ENCODE data around the gene XPNPEP2. TPM values are rescaled to one million over a fixed set of nuclear protein-coding genes. Genes with fewer than 3 reads are reported as not detected.

The XPNPEP2 gene
- total and polyA plus RNA-seq, 4 donors, result 0.19 to 23.0 (median 4.9) TPM

GRCh38 chrX:129773649-129774458 lies 35.1 kb downstream of the XPNPEP2 start:
- H3K9me3 ChIP-seq (ENCODE audit: control insufficient read depth in 4 of 4, low read length in 3 of 4), result no peaks in the 10 kb centered on the region
- TF ChIP-seq SP1 (IDR thresholded peaks at IDR 0.05) (peak; percentile 50), ATF3 (IDR thresholded peaks at IDR 0.05) (peak; percentile 39), HNF4A (conservative IDR thresholded peaks at IDR 0.05) (peak; percentile 68), RXRA (IDR thresholded peaks at IDR 0.05) (peak in 1 of 2 donors; percentile 31), EGR1 (IDR thresholded peaks at IDR 0.05; ENCODE audit: low read depth in 2 of 2) (no peak), JUND (IDR thresholded peaks at IDR 0.05) (peak in 1 of 2 donors; percentile 44)
- H3K4me3 ChIP-seq (ENCODE audit: low read depth in 1 of 3, low read length in 3 of 3), result no peak overlapping the region
- H3K36me3 ChIP-seq (ENCODE audit: control insufficient read depth in 4 of 4, insufficient read depth in 3 of 4, low read depth in 1 of 4, low read length in 3 of 4), result no peaks in the 10 kb centered on the region
- H3K4me1 ChIP-seq (ENCODE audit: control insufficient read depth in 4 of 4, insufficient read depth in 4 of 4, low read length in 3 of 4), result peaks cover 2 to 17% (median 5%) of the 10 kb centered on the region in 4 donors
- 74% methylated on average over 4 of the region's 4 CpGs for WGBS
- no peak for DNase-seq (ENCODE audit: low spot score)
- no peaks in the 10 kb centered on the region for H3K27me3 ChIP-seq (ENCODE audit: control insufficient read depth in 4 of 4, insufficient read depth in 4 of 4, low read length in 3 of 4)
- no peak overlapping the region for H3K9ac ChIP-seq (ENCODE audit: low read depth in 1 of 2, low read length in 2 of 2)
- peak overlapping the region in 1 of 2 donors; percentile 54 for H3K27ac ChIP-seq (ENCODE audit: low read depth in 1 of 2, low read length in 2 of 2)

GRCh38 chrX:129777218-129778030 lies 38.6 kb downstream of the XPNPEP2 start:
- peak in 1 of 2 donors; percentile 20 for TF ChIP-seq RAD21 (IDR thresholded peaks at IDR 0.05)
- peak; percentile 34 for TF ChIP-seq YY1 (IDR thresholded peaks at IDR 0.05)
- no peak for TF ChIP-seq FOXA1 (IDR thresholded peaks at IDR 0.05)
- no peak for TF ChIP-seq CTCF (IDR thresholded peaks at IDR 0.05; ENCODE audit: low read depth, low read length, missing input control)
- TF ChIP-seq FOXA2 (IDR thresholded peaks at IDR 0.05), result no peak
- no peak for TF ChIP-seq HNF4A (conservative IDR thresholded peaks at IDR 0.05)
- peak in 1 of 2 donors; percentile 49 for TF ChIP-seq GABPA (IDR thresholded peaks at IDR 0.05 in 1 of 2, conservative IDR thresholded peaks at IDR 0.05 in 1 of 2)
- TF ChIP-seq SP1 (IDR thresholded peaks at IDR 0.05), result peak; percentile 55
- peak in 1 of 2 donors; percentile 11 for TF ChIP-seq RXRA (IDR thresholded peaks at IDR 0.05)
- no peak for TF ChIP-seq EGR1 (IDR thresholded peaks at IDR 0.05; ENCODE audit: low read depth in 2 of 2)
- TF ChIP-seq REST (IDR thresholded peaks at IDR 0.05), result no peak
- no peak for TF ChIP-seq ZBTB33 (IDR thresholded peaks at IDR 0.05)
- TF ChIP-seq JUND (IDR thresholded peaks at IDR 0.05), result no peak
- peak; percentile 32 for TF ChIP-seq TAF1 (conservative IDR thresholded peaks at IDR 0.05)
- TF ChIP-seq NR2F2 (IDR thresholded peaks at IDR 0.05), result no peak
- no peak for TF ChIP-seq HNF4G (IDR thresholded peaks at IDR 0.05)
- TF ChIP-seq ATF3 (IDR thresholded peaks at IDR 0.05), result no peak
- no peak for TF ChIP-seq MAX (IDR thresholded peaks at IDR 0.05)
- Histone ChIP-seq H3K27ac (ENCODE audit: low read depth in 1 of 2, low read length in 2 of 2) (peak overlapping the region; percentile 53 to 78), H3K27me3 (ENCODE audit: control insufficient read depth in 4 of 4, insufficient read depth in 4 of 4, low read length in 3 of 4) (no peaks in the 10 kb centered on the region), H3K4me3 (ENCODE audit: low read depth in 1 of 3, low read length in 3 of 3) (peak overlapping the region in 1 of 3 donors; percentile 11), H3K9ac (ENCODE audit: low read depth in 1 of 2, low read length in 2 of 2) (peak overlapping the region in 1 of 2 donors; percentile 9), H3K4me1 (ENCODE audit: control insufficient read depth in 4 of 4, insufficient read depth in 4 of 4, low read length in 3 of 4) (peaks cover 2 to 17% (median 5%) of the 10 kb centered on the region in 4 donors), H3K9me3 (ENCODE audit: control insufficient read depth in 4 of 4, low read length in 3 of 4) (no peaks in the 10 kb centered on the region), H3K36me3 (ENCODE audit: control insufficient read depth in 4 of 4, insufficient read depth in 3 of 4, low read depth in 1 of 4, low read length in 3 of 4) (no peaks in the 10 kb centered on the region)
- no peak for DNase-seq (ENCODE audit: low spot score)
- 17% methylated on average over 30 of the region's 30 CpGs for WGBS

Data from liver (tissue), 9 donors.